Activated CD4-positive, alpha-beta memory T cell treated with anti-CD3 and anti-CD28 coated beads, Interleukin-2, amount 10 ng/mL, durations not matched to agents 7 days and 5 days (primary cell): ENCODE measurements around the gene COPZ2. TPM values are rescaled to one million over a fixed set of nuclear protein-coding genes. Genes with fewer than 3 reads are reported as not detected.

ENCODE experiments used
- CTCF ChIA-PET: fragments of 350-600 bp; sonication (Branson Sonifier 250); formaldehyde crosslinking; loops from one replicate; lab custom pipeline; 2021; ENCODE audit warnings: antibody characterized with exemption, inconsistent platforms; lab: Charles Lee
- POLR2A ChIA-PET: fragments of 350-600 bp; sonication (Branson Sonifier 250); formaldehyde crosslinking; loops from one replicate; lab custom pipeline; 2021; ENCODE audit warnings: antibody characterized with exemption; lab: Charles Lee
- DNase-seq: peaks from one replicate; pipeline ENCODE4 v3.0.0-alpha.2; 2020
- H3K27ac Mint-ChIP-seq: one replicate; pipeline ENCODE4 v1.8.0; 2021; ENCODE audit warnings: mild to moderate bottlenecking, mixed read lengths
- H3K27me3 Mint-ChIP-seq: one replicate; pipeline ENCODE4 v1.8.0; 2021; ENCODE audit warnings: mixed read lengths
- H3K36me3 Mint-ChIP-seq: one replicate; pipeline ENCODE4 v1.8.0; 2021; ENCODE audit warnings: low read depth, mixed read lengths
- H3K4me1 Mint-ChIP-seq: one replicate; pipeline ENCODE4 v1.8.0; 2021; ENCODE audit warnings: mixed read lengths
- H3K4me3 Mint-ChIP-seq: one replicate; pipeline ENCODE4 v1.8.0; 2021; ENCODE audit warnings: mild to moderate bottlenecking, mixed read lengths
- H3K9me3 Mint-ChIP-seq: one replicate; pipeline ENCODE4 v1.8.0; 2021; ENCODE audit warnings: mixed read lengths
- total RNA-seq, 2 experiments: library from RNA; stranded (reverse); gene quantifications; one replicate each; pipeline ENCODE4 v1.2.3, GENCODE V29; 2021

The COPZ2 gene
- total RNA-seq, 2 experiments from 2014 or later, result 7.4 to 11.5 TPM

- Mint-ChIP-seq H3K4me3 (no peak overlapping the region), H3K9me3 (no peaks in the 10 kb centered on the region), H3K4me1 (peaks cover 18% of the 10 kb centered on the region), H3K27ac (no peak overlapping the region), H3K27me3 (no peaks in the 10 kb centered on the region), H3K36me3 (peaks cover 68% of the 10 kb centered on the region)
- ChIA-PET POLR2A (interaction anchor here (1.3 to 1.7 kb wide), 2 partner anchors 39 to 83 kb away, joined by 5 read pairs; no protein-coding TSS in a partner anchor), CTCF (interaction anchor here (0.6 to 7.1 kb wide), 17 partner anchors 8 to 284 kb away, joined by 3 to 185 read pairs (median 4); partner anchors contain the start of gene CDK5RAP3)
- DNase-seq, result peak; percentile 61
Observed at GRCh38 chr17:47978324-47978723, 59.3 kb downstream of the COPZ2 start.

Other genes with a start within 250 kb of the COPZ2 start
- gene OSBPL7, start 216.0 kb downstream of the COPZ2 start, total RNA-seq, result 10 to 100 TPM; 33.2 to 36.1 TPM
- gene MRPL10, start 206.3 kb downstream of the COPZ2 start, total RNA-seq, result 10 to 100 TPM; 91.5 to 95.7 TPM
- gene LRRC46, start 206.1 kb downstream of the COPZ2 start, total RNA-seq, result under 1 TPM; 0.45 to 0.53 TPM
- 10 to 100 TPM; 29.1 to 29.8 TPM for gene SCRN2, start 196.5 kb downstream of the COPZ2 start, total RNA-seq
- gene SP6, start 186.6 kb downstream of the COPZ2 start, total RNA-seq, result under 1 TPM; 0.10 to 0.15 TPM
- 10 to 100 TPM; 24.6 to 25.6 TPM for gene SP2, start 141.6 kb downstream of the COPZ2 start, total RNA-seq
- gene PNPO, start 96.2 kb downstream of the COPZ2 start, total RNA-seq, result 10 to 100 TPM; 24.6 to 25.1 TPM
- gene PRR15L, start 79.9 kb downstream of the COPZ2 start, total RNA-seq, result not detected
- gene CDK5RAP3, start 66.7 kb downstream of the COPZ2 start, total RNA-seq, result 100 to 1,000 TPM; 194 to 205 TPM
- 10 to 100 TPM; 69.4 to 70.2 TPM for gene NFE2L1, start 10.6 kb upstream of the COPZ2 start, total RNA-seq
- 10 to 100 TPM; 48.3 to 50.8 TPM for gene CBX1, start 63.7 kb upstream of the COPZ2 start, total RNA-seq
- gene SNX11, start 70.0 kb upstream of the COPZ2 start, total RNA-seq, result 10 to 100 TPM; 22.6 to 22.8 TPM